HepG2 (cell line): ENCODE results near the gene DMKN. TPM values are rescaled to one million over a fixed set of nuclear protein-coding genes. Genes with fewer than 3 reads are reported as not detected.
A peak's percentile ranks its signal among the peaks of the same experiment; 100 is the strongest.

Experiments
- AGO1 ChIP-seq: fragments of 200-400 bp; formaldehyde crosslinking; IDR thresholded peaks from 2 replicates; pipeline ENCODE4 v1.6.1; 2017; ENCODE audit warnings: mild to moderate bottlenecking, low read depth, low read length, moderate library complexity; ENCODE audit not compliant: poor library complexity, severe bottlenecking
- ATF7-NPFF ChIP-seq: sonication (generic); formaldehyde crosslinking; IDR thresholded peaks from 2 replicates; pipeline ENCODE4 v1.8.1; 2023; ENCODE audit warnings: mild to moderate bottlenecking, low read depth, missing genetic modification reagents, moderate library complexity
- GPBP1L1 ChIP-seq: sonication (generic); formaldehyde crosslinking; IDR thresholded peaks from 2 replicates; pipeline ENCODE4 v1.5.0; 2020; ENCODE audit warnings: mild to moderate bottlenecking, missing genetic modification reagents
- LCORL ChIP-seq, 2 experiments: fragments of 450-650 bp in 1 of 2; sonication (generic) in 1 of 2; formaldehyde crosslinking in 1 of 2; IDR thresholded peaks; 2 replicates each; pipeline versions ENCODE4 v1.5.0 to v1.6.1; 2017 to 2020; ENCODE audit warnings: antibody characterized with exemption in 1 of 2, missing genetic modification reagents in 1 of 2
- MEIS1 ChIP-seq: sonication (generic); formaldehyde crosslinking; IDR thresholded peaks from 2 replicates; pipeline ENCODE4 v1.9.0; 2021; ENCODE audit warnings: mild to moderate bottlenecking, missing genetic modification reagents, moderate library complexity, borderline replicate concordance
- ZFP36L1 ChIP-seq: sonication (generic); formaldehyde crosslinking; IDR thresholded peaks from 2 replicates; pipeline ENCODE4 v1.8.0; 2022; ENCODE audit warnings: mild to moderate bottlenecking, missing genetic modification reagents, moderate library complexity
- ZNF331 ChIP-seq: sonication (generic); formaldehyde crosslinking; IDR thresholded peaks from 2 replicates; pipeline ENCODE4 v1.4.0; 2020; ENCODE audit warnings: missing genetic modification reagents
- ZNF335 ChIP-seq: sonication (generic); formaldehyde crosslinking; IDR thresholded peaks from 2 replicates; pipeline ENCODE4 v1.4.0; 2020; ENCODE audit warnings: missing genetic modification reagents
- ZNF484 ChIP-seq: sonication (generic); formaldehyde crosslinking; IDR thresholded peaks from 2 replicates; pipeline ENCODE4 v1.5.1; 2020; ENCODE audit warnings: mild to moderate bottlenecking, low read depth, missing genetic modification reagents, borderline replicate concordance
- polyA plus RNA-seq, 8 experiments: library from polyadenylated mRNA; depleted of rRNA in 3 of 8; stranded (reverse) in 7 of 8; unstranded in 1 of 8; fragments of >200 nt; fragmentation: Illumina TruSeq in 4 of 8; extraction: Trizol in 4 of 8; gene quantifications; 2 replicates each; pipeline versions ENCODE4 v1.2.1 to v1.2.3, GENCODE V29; 2011 to 2016; ENCODE audit warnings: low read depth in 4 of 8, missing spikeins in 1 of 8, mixed read lengths in 1 of 8; ENCODE audit not compliant: insufficient read depth in 1 of 8
- total RNA-seq, 5 experiments: library from RNA; depleted of rRNA; stranded (reverse); fragments of >200 nt; fragmentation: Illumina TruSeq; extraction: Trizol; gene quantifications; 2 replicates each; pipeline ENCODE4 v1.2.3, GENCODE V29; 2016; ENCODE audit warnings: low read depth in 1 of 5
- TF ChIP-seq, protein P1 (sequence below): sonication (generic); formaldehyde crosslinking; IDR thresholded peaks from 2 replicates; pipeline ENCODE4 v1.4.0; 2020; ENCODE audit warnings: mild to moderate bottlenecking, missing genetic modification reagents
- TF ChIP-seq, protein P2 (sequence below): sonication (generic); formaldehyde crosslinking; IDR thresholded peaks from 2 replicates; pipeline ENCODE4 v1.4.0; 2020; ENCODE audit warnings: mild to moderate bottlenecking, missing genetic modification reagents
- TF ChIP-seq, protein P3 (sequence below): sonication (generic); formaldehyde crosslinking; IDR thresholded peaks from 2 replicates; pipeline ENCODE4 v1.4.0; 2020; ENCODE audit warnings: missing genetic modification reagents
- TF ChIP-seq, protein P4 (sequence below): sonication (generic); formaldehyde crosslinking; IDR thresholded peaks from 2 replicates; pipeline ENCODE4 v1.5.1; 2020; ENCODE audit warnings: mild to moderate bottlenecking, missing genetic modification reagents

The DMKN gene
- total and polyA plus RNA-seq, 2 of the 13 experiments (the other 11 are each of a cell fraction or from before 2014, with no cell fraction given), result 50.8 to 57.1 TPM

DNA sequence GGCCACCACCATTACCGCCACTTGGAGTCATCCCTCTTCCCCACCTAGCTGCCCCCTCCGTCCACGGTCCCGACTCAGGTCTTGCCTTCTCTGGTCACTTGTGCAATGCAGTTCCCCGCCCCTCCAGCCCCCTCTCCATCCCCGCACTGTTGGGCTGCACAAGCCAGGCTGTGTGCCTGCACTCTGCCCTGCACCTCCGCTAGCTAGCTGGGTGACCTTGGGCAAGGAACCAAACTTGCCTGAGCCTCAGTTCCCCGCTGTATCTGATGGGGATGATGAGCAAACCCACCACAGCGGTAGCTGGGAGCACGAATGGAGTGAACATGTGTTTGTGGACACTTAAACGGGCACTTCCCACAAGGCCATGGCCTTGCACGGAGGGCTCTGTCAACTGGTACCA, 26.4 kb upstream of the DMKN start (continued):
- no peak for TF ChIP-seq GPBP1L1
- no peak for TF ChIP-seq ZNF484 (CRISPR knock-in tag)
- no peak for TF ChIP-seq ZNF335
- TF ChIP-seq, protein P1, sequence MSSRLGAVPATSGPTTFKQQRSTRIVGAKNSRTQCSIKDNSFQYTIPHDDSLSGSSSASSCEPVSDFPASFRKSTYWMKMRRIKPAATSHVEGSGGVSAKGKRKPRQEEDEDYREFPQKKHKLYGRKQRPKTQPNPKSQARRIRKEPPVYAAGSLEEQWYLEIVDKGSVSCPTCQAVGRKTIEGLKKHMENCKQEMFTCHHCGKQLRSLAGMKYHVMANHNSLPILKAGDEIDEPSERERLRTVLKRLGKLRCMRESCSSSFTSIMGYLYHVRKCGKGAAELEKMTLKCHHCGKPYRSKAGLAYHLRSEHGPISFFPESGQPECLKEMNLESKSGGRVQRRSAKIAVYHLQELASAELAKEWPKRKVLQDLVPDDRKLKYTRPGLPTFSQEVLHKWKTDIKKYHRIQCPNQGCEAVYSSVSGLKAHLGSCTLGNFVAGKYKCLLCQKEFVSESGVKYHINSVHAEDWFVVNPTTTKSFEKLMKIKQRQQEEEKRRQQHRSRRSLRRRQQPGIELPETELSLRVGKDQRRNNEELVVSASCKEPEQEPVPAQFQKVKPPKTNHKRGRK (CRISPR knock-in tag), result no peak
- TF ChIP-seq ZNF331 (CRISPR knock-in tag), result no peak
- TF ChIP-seq ATF7-NPFF (CRISPR knock-in tag), result no peak
- no peak for TF ChIP-seq LCORL (IDR thresholded peaks at IDR 0.05)
- TF ChIP-seq LCORL (CRISPR knock-in tag; IDR thresholded peaks at IDR 0.05), result peak; percentile 42; the same call in 1 of the 2 replicates
- TF ChIP-seq, protein P2, sequence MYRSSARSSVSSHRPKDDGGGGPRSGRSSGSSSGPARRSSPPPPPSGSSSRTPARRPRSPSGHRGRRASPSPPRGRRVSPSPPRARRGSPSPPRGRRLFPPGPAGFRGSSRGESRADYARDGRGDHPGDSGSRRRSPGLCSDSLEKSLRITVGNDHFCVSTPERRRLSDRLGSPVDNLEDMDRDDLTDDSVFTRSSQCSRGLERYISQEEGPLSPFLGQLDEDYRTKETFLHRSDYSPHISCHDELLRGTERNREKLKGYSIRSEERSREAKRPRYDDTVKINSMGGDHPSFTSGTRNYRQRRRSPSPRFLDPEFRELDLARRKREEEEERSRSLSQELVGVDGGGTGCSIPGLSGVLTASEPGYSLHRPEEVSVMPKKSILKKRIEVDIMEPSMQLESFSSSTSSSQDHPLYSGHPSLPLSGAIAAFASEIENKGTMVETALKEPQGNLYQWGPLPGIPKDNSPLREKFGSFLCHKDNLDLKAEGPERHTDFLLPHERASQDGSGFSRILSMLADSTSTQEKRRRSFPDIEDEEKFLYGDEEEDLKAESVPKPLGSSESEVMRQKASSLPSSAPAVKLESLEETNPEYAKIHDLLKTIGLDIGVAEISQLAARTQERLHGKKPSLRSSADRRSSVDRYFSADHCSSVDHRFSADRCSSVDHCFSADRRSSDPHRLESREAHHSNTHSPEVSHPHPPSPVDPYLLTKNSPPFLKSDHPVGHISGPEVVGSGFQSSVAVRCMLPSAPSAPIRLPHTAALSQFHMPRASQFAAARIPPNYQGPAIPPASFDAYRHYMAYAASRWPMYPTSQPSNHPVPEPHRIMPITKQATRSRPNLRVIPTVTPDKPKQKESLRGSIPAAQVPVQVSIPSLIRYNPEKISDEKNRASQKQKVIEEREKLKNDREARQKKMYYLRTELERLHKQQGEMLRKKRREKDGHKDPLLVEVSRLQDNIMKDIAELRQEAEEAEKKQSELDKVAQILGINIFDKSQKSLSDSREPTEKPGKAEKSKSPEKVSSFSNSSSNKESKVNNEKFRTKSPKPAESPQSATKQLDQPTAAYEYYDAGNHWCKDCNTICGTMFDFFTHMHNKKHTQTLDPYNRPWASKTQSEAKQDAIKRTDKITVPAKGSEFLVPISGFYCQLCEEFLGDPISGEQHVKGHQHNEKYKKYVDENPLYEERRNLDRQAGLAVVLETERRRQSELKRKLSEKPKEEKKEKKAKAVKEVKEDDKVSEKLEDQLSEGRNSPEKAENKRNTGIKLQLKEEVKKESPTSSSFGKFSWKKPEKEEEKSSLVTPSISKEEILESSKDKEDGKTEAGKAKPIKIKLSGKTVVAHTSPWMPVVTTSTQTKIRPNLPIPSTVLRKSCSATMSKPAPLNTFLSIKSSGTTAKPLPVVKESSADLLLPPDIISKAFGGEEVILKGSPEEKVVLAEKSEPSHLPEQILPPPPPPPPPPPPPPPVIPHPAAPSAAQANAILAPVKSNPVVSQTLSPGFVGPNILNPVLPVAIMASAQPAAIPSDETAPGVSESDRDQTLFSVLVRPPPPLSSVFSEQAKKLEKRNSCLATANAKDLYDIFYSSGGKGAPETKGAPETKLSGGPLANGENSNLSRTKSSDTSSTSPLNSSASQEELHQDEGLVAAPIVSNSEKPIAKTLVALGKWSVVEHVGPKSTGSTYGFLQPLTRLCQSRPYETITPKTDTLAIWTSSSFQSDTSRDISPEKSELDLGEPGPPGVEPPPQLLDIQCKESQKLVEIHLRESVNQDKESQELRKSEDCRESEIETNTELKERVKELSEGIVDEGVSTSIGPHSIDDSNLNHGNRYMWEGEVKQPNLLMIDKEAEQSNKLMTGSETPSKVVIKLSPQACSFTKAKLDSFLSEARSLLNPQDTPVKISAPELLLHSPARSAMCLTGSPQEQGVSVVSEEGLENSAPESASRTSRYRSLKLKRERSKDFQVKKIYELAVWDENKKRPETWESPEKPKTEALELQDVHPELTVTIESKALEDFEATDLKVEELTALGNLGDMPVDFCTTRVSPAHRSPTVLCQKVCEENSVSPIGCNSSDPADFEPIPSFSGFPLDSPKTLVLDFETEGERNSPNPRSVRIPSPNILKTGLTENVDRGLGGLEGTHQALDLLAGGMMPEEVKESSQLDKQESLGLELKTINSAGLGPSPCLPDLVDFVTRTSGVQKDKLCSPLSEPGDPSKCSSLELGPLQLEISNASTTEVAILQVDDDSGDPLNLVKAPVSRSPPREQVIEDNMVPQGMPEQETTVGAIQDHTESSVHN (CRISPR knock-in tag), result no peak
- TF ChIP-seq ZFP36L1 (CRISPR knock-in tag), result no peak
- no peak for TF ChIP-seq MEIS1
- TF ChIP-seq, protein P3, sequence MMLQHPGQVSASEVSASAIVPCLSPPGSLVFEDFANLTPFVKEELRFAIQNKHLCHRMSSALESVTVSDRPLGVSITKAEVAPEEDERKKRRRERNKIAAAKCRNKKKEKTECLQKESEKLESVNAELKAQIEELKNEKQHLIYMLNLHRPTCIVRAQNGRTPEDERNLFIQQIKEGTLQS, result no peak
- TF ChIP-seq AGO1, result no peak
- TF ChIP-seq, protein P4, sequence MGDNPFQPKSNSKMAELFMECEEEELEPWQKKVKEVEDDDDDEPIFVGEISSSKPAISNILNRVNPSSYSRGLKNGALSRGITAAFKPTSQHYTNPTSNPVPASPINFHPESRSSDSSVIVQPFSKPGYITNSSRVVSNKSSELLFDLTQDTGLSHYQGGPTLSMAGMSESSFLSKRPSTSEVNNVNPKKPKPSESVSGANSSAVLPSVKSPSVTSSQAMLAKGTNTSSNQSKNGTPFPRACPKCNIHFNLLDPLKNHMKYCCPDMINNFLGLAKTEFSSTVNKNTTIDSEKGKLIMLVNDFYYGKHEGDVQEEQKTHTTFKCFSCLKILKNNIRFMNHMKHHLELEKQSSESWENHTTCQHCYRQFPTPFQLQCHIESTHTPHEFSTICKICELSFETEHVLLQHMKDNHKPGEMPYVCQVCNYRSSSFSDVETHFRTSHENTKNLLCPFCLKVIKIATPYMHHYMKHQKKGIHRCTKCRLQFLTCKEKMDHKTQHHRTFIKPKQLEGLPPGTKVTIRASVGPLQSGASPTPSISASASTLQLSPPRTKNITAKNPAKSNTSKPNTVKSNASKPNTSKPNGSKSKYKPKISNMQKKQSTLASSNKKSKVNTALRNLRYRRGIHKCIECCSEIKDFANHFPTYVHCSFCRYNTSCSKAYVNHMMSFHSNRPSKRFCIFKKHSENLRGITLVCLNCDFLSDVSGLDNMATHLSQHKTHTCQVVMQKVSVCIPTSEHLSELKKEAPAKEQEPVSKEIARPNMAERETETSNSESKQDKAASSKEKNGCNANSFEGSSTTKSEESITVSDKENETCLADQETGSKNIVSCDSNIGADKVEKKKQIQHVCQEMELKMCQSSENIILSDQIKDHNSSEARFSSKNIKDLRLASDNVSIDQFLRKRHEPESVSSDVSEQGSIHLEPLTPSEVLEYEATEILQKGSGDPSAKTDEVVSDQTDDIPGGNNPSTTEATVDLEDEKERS (CRISPR knock-in tag), result peak; percentile 40; the same call in 1 of the 2 replicates
